IMR-90 (cell line): ENCODE data around the gene LHFPL6.

Experiments used
- BHLHE40 ChIP-seq: fragments of 150-350 bp; IDR thresholded peaks from 2 replicates; pipeline ENCODE4 v1.6.1; 2016; ENCODE audit warnings: mild to moderate bottlenecking, low read depth, low read length
- CHD1 ChIP-seq: IDR thresholded peaks from 2 replicates; pipeline ENCODE4 v1.6.1; 2012; ENCODE audit warnings: low read depth, low read length, improper control_type of control experiment
- CTCF ChIP-seq: conservative IDR thresholded peaks from 2 replicates; pipeline ENCODE4 v1.5.1; 2012; ENCODE audit warnings: mild to moderate bottlenecking, low read depth, low read length, improper control_type of control experiment
- ELK1 ChIP-seq: fragments of 150-350 bp; IDR thresholded peaks from 2 replicates; pipeline ENCODE4 v1.6.1; 2016; ENCODE audit warnings: low read depth, mild to moderate bottlenecking, low read length, moderate library complexity, borderline replicate concordance
- FOS ChIP-seq: fragments of 150-350 bp; IDR thresholded peaks from 2 replicates; pipeline ENCODE4 v1.6.1; 2016; ENCODE audit warnings: low read depth, low read length
- MAFK ChIP-seq: IDR thresholded peaks from 2 replicates; pipeline ENCODE4 v1.6.1; 2012; ENCODE audit warnings: low read depth, low read length, improper control_type of control experiment
- MXI1 ChIP-seq: IDR thresholded peaks from 2 replicates; pipeline ENCODE4 v1.6.1; 2012; ENCODE audit warnings: low read depth, mild to moderate bottlenecking, low read length, moderate library complexity, borderline replicate concordance
- NFE2L2 ChIP-seq: fragments of 150-350 bp; IDR thresholded peaks from 2 replicates; pipeline ENCODE4 v1.6.1; 2016; ENCODE audit warnings: low read depth, mild to moderate bottlenecking, low read length
- POLR2A ChIP-seq: IDR thresholded peaks from 2 replicates; pipeline ENCODE4 v1.6.1; 2012; ENCODE audit warnings: mild to moderate bottlenecking, low read depth, low read length
- RAD21 ChIP-seq: IDR thresholded peaks from 2 replicates; pipeline ENCODE4 v1.6.1; 2012; ENCODE audit warnings: low read length, improper control_type of control experiment
- RCOR1 ChIP-seq: IDR thresholded peaks from 2 replicates; pipeline ENCODE4 v1.6.1; 2012; ENCODE audit warnings: mild to moderate bottlenecking, low read length, improper control_type of control experiment; ENCODE audit not compliant: insufficient replicate concordance
- RFX5 ChIP-seq: IDR thresholded peaks from 2 replicates; pipeline ENCODE4 v1.8.0; 2012; ENCODE audit warnings: low read depth, mild to moderate bottlenecking, low read length, moderate library complexity
- SMC3 ChIP-seq: fragments of 150-350 bp; IDR thresholded peaks from 2 replicates; pipeline ENCODE4 v1.6.1; 2016; ENCODE audit warnings: low read depth, mild to moderate bottlenecking, antibody characterized with exemption, low read length, moderate library complexity
- USF2 ChIP-seq: fragments of 150-350 bp; IDR thresholded peaks from 2 replicates; pipeline ENCODE4 v1.6.1; 2017; ENCODE audit warnings: mild to moderate bottlenecking, antibody characterized with exemption, low read length, low read depth

DNA sequence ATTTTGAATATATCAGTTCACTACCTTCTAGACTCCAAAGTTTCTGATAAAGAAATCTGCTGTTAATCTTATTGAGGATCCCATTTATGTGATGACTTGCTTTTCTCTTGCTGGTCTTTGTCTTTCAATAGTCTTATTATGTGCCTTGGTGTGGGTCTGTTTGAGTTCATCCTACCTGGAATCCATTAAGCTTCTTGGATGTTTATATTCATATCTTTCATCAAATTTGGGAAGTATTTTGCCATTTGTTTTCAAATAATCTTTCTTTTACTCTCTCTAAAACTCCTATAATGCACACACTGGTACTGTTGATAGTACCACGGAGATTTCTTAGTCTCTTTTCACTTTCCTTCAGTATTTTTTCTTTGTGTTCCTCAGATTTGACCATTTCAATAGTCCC lies 28.3 kb upstream of the LHFPL6 start:
- TF ChIP-seq CTCF (no peak), FOS (no peak), SMC3 (no peak), POLR2A (no peak), RAD21 (no peak), MAFK (no peak), MXI1 (no peak), USF2 (no peak), BHLHE40 (no peak), RFX5 (no peak), CHD1 (no peak), ELK1 (no peak), NFE2L2 (no peak), RCOR1 (no peak)
